ENCODE measurements around the gene MAZ. TPM values are rescaled to one million over a fixed set of nuclear protein-coding genes. Genes with fewer than 3 reads are reported as not detected.

MAZ gene
- total and polyA plus RNA-seq, 2 of the 13 experiments (the other 11 are each of a cell fraction or from before 2014, with no cell fraction given) = 203 to 277 TPM

GRCh38 chr16:29811170-29811895, 5.0 kb downstream of the MAZ start (continued):
- TF ChIP-seq KLF13 (CRISPR knock-in tag; IDR thresholded peaks at IDR 0.05) = no peak
- peak; percentile 79 for TF ChIP-seq ZNF280D (CRISPR knock-in tag; IDR thresholded peaks at IDR 0.05)
- no peak for TF ChIP-seq ZNF713 (CRISPR knock-in tag; IDR thresholded peaks at IDR 0.05)
- no peak for TF ChIP-seq ZNF510 (CRISPR knock-in tag; IDR thresholded peaks at IDR 0.05; ENCODE audit: low read depth)
- TF ChIP-seq, protein P1, sequence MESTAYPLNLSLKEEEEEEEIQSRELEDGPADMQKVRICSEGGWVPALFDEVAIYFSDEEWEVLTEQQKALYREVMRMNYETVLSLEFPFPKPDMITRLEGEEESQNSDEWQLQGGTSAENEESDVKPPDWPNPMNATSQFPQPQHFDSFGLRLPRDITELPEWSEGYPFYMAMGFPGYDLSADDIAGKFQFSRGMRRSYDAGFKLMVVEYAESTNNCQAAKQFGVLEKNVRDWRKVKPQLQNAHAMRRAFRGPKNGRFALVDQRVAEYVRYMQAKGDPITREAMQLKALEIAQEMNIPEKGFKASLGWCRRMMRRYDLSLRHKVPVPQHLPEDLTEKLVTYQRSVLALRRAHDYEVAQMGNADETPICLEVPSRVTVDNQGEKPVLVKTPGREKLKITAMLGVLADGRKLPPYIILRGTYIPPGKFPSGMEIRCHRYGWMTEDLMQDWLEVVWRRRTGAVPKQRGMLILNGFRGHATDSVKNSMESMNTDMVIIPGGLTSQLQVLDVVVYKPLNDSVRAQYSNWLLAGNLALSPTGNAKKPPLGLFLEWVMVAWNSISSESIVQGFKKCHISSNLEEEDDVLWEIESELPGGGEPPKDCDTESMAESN (CRISPR knock-in tag; conservative IDR thresholded peaks at IDR 0.05) = no peak
- peak; percentile 29; the same call in 1 of the 2 replicates for TF ChIP-seq ZNF124 (CRISPR knock-in tag; IDR thresholded peaks at IDR 0.05)
- TF ChIP-seq KLF11 (CRISPR knock-in tag; IDR thresholded peaks at IDR 0.05) = peak; percentile 55; the same call in 1 of the 2 replicates
- TF ChIP-seq PBX2 (CRISPR knock-in tag; IDR thresholded peaks at IDR 0.05) = peak; percentile 78
- peak; percentile 74; the same call in 1 of the 2 replicates for TF ChIP-seq SSRP1 (CRISPR knock-in tag; IDR thresholded peaks at IDR 0.05)
- TF ChIP-seq, protein P2, sequence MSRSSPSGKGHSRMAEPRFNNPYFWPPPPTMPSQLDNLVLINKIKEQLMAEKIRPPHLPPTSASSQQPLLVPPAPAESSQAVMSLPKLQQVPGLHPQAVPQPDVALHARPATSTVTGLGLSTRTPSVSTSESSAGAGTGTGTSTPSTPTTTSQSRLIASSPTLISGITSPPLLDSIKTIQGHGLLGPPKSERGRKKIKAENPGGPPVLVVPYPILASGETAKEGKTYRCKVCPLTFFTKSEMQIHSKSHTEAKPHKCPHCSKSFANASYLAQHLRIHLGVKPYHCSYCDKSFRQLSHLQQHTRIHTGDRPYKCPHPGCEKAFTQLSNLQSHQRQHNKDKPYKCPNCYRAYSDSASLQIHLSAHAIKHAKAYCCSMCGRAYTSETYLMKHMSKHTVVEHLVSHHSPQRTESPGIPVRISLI (CRISPR knock-in tag; IDR thresholded peaks at IDR 0.05; ENCODE audit: borderline replicate concordance) = no peak
- TF ChIP-seq, protein P3, sequence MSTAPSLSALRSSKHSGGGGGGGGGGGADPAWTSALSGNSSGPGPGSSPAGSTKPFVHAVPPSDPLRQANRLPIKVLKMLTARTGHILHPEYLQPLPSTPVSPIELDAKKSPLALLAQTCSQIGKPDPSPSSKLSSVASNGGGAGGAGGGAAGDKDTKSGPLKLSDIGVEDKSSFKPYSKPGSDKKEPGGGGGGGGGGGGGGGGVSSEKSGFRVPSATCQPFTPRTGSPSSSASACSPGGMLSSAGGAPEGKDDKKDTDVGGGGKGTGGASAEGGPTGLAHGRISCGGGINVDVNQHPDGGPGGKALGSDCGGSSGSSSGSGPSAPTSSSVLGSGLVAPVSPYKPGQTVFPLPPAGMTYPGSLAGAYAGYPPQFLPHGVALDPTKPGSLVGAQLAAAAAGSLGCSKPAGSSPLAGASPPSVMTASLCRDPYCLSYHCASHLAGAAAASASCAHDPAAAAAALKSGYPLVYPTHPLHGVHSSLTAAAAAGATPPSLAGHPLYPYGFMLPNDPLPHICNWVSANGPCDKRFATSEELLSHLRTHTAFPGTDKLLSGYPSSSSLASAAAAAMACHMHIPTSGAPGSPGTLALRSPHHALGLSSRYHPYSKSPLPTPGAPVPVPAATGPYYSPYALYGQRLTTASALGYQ (CRISPR knock-in tag; IDR thresholded peaks at IDR 0.05) = peak; percentile 76; the same call in 1 of the 2 replicates
- peak; percentile 64 for TF ChIP-seq ZMYM4 (CRISPR knock-in tag; IDR thresholded peaks at IDR 0.05)
- no peak for TF ChIP-seq ZNF660 (CRISPR knock-in tag; IDR thresholded peaks at IDR 0.05; ENCODE audit: borderline replicate concordance, low read depth)
- TF ChIP-seq ERF (CRISPR knock-in tag; IDR thresholded peaks at IDR 0.05) = peak; percentile 71
- TF ChIP-seq KDM1A (CRISPR knock-in tag; IDR thresholded peaks at IDR 0.05) = no peak
- peak; percentile 95; the same call in 1 of the 2 replicates for TF ChIP-seq FIP1L1 (IDR thresholded peaks at IDR 0.05; ENCODE audit: borderline replicate concordance, insufficient read depth, low read depth, low read length)
- TF ChIP-seq ISX (CRISPR knock-in tag; conservative IDR thresholded peaks at IDR 0.05) = no peak

Data from HepG2 (cell line).